Transverse colon (tissue), 3 donors: ENCODE data around the gene DTL.
"Not testable (repeated sequence)": the region's sequence is repeated elsewhere in the genome, so short reads cannot be mapped to it uniquely, and the experiment has no call there.

Source experiments
- EP300 ChIP-seq: sonication (generic); formaldehyde crosslinking; IDR thresholded peaks from one replicate; pipeline ENCODE4 v1.6.1; 2017; ENCODE audit warnings: antibody characterized with exemption, low read depth
- POLR2A ChIP-seq: fragments of 450-650 bp; IDR thresholded peaks from one replicate; pipeline ENCODE4 v1.6.1; 2016; ENCODE audit warnings: antibody characterized with exemption, mild to moderate bottlenecking, moderate library complexity
- TF ChIP-seq, protein P1 (sequence below), 5 experiments: fragments of 200-600 bp in 3 of 5; fragments of 450-650 bp in 2 of 5; sonication (generic) in 3 of 5; IDR thresholded peaks; 1 replicate in 2 of 5; 2 replicates in 3 of 5; pipeline ENCODE4 v1.5.1; 2016 to 2017; ENCODE audit warnings: antibody characterized with exemption in 5 of 5, inconsistent platforms in 3 of 5, mild to moderate bottlenecking in 2 of 5, moderate library complexity in 1 of 5

DNA sequence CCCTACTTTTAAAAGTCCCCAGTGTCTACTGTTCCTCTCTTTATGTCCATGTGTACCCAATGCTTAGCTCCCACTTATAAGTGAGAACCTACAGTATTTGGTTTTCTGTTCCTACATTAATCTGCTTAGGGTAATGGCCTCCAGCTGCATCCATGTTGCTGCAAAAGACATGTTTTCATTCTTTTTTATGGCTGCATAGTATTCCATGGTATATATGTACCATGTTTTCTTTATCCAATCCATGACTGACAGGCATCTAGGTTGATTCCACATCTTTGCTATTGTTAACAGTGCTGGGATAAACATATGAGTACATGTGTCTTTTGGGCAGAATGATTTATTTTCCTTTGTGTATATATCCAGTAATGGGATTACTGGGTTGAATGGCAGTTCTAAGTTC is 12.6 kb upstream of the DTL start:
- TF ChIP-seq, protein P1, sequence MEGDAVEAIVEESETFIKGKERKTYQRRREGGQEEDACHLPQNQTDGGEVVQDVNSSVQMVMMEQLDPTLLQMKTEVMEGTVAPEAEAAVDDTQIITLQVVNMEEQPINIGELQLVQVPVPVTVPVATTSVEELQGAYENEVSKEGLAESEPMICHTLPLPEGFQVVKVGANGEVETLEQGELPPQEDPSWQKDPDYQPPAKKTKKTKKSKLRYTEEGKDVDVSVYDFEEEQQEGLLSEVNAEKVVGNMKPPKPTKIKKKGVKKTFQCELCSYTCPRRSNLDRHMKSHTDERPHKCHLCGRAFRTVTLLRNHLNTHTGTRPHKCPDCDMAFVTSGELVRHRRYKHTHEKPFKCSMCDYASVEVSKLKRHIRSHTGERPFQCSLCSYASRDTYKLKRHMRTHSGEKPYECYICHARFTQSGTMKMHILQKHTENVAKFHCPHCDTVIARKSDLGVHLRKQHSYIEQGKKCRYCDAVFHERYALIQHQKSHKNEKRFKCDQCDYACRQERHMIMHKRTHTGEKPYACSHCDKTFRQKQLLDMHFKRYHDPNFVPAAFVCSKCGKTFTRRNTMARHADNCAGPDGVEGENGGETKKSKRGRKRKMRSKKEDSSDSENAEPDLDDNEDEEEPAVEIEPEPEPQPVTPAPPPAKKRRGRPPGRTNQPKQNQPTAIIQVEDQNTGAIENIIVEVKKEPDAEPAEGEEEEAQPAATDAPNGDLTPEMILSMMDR (IDR thresholded peaks at IDR 0.05) = not testable (repeated sequence)
- TF ChIP-seq POLR2A, EP300: not testable (repeated sequence)
